K562 (cell line): ENCODE results near the gene PRPF6. TPM values are rescaled to one million over a fixed set of nuclear protein-coding genes. Genes with fewer than 3 reads are reported as not detected.

Experiments used
- ATAC-seq: fragments of 200-7000 bp; cut with Tn5 transposase; 3 replicates; pipeline ENCODE4 v1.9.1; 2020; ENCODE audit warnings: moderate library complexity
- BruUV-seq: library from RNA; stranded (reverse); fragments of 400-500 nt; replicated peaks from 2 replicates; lab custom pipeline; 2021; lab: Mats Ljungman, UMichigan
- CTCF ChIA-PET: fragments of 300-600 bp; formaldehyde crosslinking; extraction: SDS; loops from one replicate; lab custom pipeline; 2021; ENCODE audit warnings: low intra/inter-chr PET ratio; lab: Yijun Ruan, JAX
- POLR2A ChIA-PET: fragments of 300-600, 350-650 bp; sonication (Branson Sonifier 250); formaldehyde crosslinking; extraction: SDS; loops from one replicate; lab custom pipeline; 2021; ENCODE audit warnings: antibody characterized with exemption, inconsistent platforms; lab: Yijun Ruan, JAX
- DNase-seq, 4 experiments: peaks; one replicate each; pipeline versions ENCODE4 v3.0.0 to v3.0.0-alpha.2; 2011 to 2018; ENCODE audit warnings: low spot score in 3 of 4, mixed read lengths in 3 of 4; ENCODE audit errors: extremely low read depth in 1 of 4
- FAIRE-seq: peaks from 2 replicates; lab custom pipeline; 2011; peaks lifted over from hg19 to GRCh38; lab: Jason Lieb, UNC
- H2AFZ ChIP-seq: 2 replicates; pipeline ENCODE4 v1.6.0; 2011; ENCODE audit warnings: low read depth, low read length, control low read depth, inconsistent platforms
- H3K27ac ChIP-seq: fragments of 200-600 bp; 3 replicates; pipeline ENCODE4 v1.8.0; 2011; ENCODE audit warnings: low read depth, mild to moderate bottlenecking, control low read depth, inconsistent platforms, low read length, moderate library complexity, mixed read lengths; ENCODE audit errors: extremely low read depth
- H3K27me3 ChIP-seq, 2 experiments: fragments of 300-600 bp in 1 of 2; 2 replicates in 1 of 2; 3 replicates in 1 of 2; pipeline versions ENCODE4 v1.6.0 to v1.8.0; 2011; ENCODE audit warnings: inconsistent platforms in 2 of 2, low read length in 2 of 2, mild to moderate bottlenecking in 1 of 2, mixed read lengths in 1 of 2, moderate library complexity in 1 of 2; ENCODE audit not compliant: control insufficient read depth in 2 of 2, insufficient read depth in 2 of 2
- H3K36me3 ChIP-seq: fragments of 300-600 bp; 3 replicates; pipeline ENCODE4 v1.8.0; 2011; ENCODE audit warnings: mild to moderate bottlenecking, low read length, inconsistent platforms; ENCODE audit not compliant: control insufficient read depth, insufficient read depth
- H3K4me1 ChIP-seq, 2 experiments: fragments of 200-600 bp in 1 of 2; replicated peaks in 1 of 2; 2 replicates in 1 of 2; 3 replicates in 1 of 2; pipeline versions ENCODE4 v1.5.1 to v1.8.0; 2011; ENCODE audit warnings: inconsistent platforms in 2 of 2, low read length in 2 of 2, mild to moderate bottlenecking in 1 of 2, mixed read lengths in 1 of 2, moderate library complexity in 1 of 2; ENCODE audit not compliant: control insufficient read depth in 2 of 2, insufficient read depth in 2 of 2
- H3K4me2 ChIP-seq: 2 replicates; pipeline ENCODE4 v1.6.1; 2011; ENCODE audit warnings: low read length, control low read depth, inconsistent platforms, mixed read lengths; ENCODE audit not compliant: insufficient read depth
- H3K4me3 ChIP-seq: fragments of 200-600 bp; sonication (generic), shearing (Covaris generic); 2 replicates; pipeline ENCODE4 v1.5.1; 2016; ENCODE audit warnings: control low read depth, inconsistent platforms
- H3K79me2 ChIP-seq: fragments of 200-600 bp; 3 replicates; pipeline ENCODE4 v1.8.0; 2011; ENCODE audit warnings: low read length, inconsistent platforms; ENCODE audit not compliant: control insufficient read depth, insufficient read depth
- H3K9ac ChIP-seq, 2 experiments: 2 replicates each; pipeline versions ENCODE4 v1.6.0 to v1.6.1; 2011; ENCODE audit warnings: low read depth in 2 of 2, low read length in 2 of 2, control low read depth in 1 of 2, inconsistent platforms in 1 of 2, mild to moderate bottlenecking in 1 of 2, mixed read lengths in 1 of 2; ENCODE audit not compliant: insufficient read depth in 1 of 2
- H3K9me1 ChIP-seq: one replicate; pipeline ENCODE4 v1.6.0; 2011; ENCODE audit warnings: inconsistent platforms, mild to moderate bottlenecking, low read length, moderate library complexity; ENCODE audit not compliant: control insufficient read depth, insufficient read depth
- H3K9me3 ChIP-seq: replicated peaks from 2 replicates; pipeline ENCODE4 v1.5.1; 2011; ENCODE audit warnings: low read depth, low read length, inconsistent platforms; ENCODE audit not compliant: control insufficient read depth, insufficient read depth
- H4K20me1 ChIP-seq: replicated peaks from 2 replicates; pipeline ENCODE4 v1.6.1; 2011; ENCODE audit warnings: low read length, inconsistent platforms, mixed read lengths; ENCODE audit not compliant: control insufficient read depth, insufficient read depth
- EP300 ChIP-seq: IDR thresholded peaks from 2 replicates; pipeline ENCODE4 v1.6.1; 2012; ENCODE audit warnings: low read length, improper control_type of control experiment
- FOS ChIP-seq: IDR thresholded peaks from 3 replicates; pipeline ENCODE4 v1.6.1; 2011; ENCODE audit not compliant: insufficient read length; ENCODE audit errors: extremely low read depth
- FOXP1 ChIP-seq: sonication (generic); formaldehyde crosslinking; IDR thresholded peaks from 2 replicates; pipeline ENCODE4 v1.8.0; 2022; ENCODE audit warnings: mild to moderate bottlenecking, missing genetic modification reagents
- HEY1 ChIP-seq: fragments of 250-450 bp; sonication (Bioruptor Pico); IDR thresholded peaks from 2 replicates; pipeline ENCODE4 v1.5.0; 2020; ENCODE audit warnings: mild to moderate bottlenecking, moderate library complexity, borderline replicate concordance
- KLF13 ChIP-seq: fragments of 450-650 bp; IDR thresholded peaks from 2 replicates; pipeline ENCODE4 v1.6.1; 2016; ENCODE audit warnings: missing genetic modification characterization, low read depth, mild to moderate bottlenecking, missing compliant biosample characterization, moderate library complexity, borderline replicate concordance
- MGA ChIP-seq: fragments of 450-650 bp; IDR thresholded peaks from 2 replicates; pipeline ENCODE4 v1.6.1; 2016; ENCODE audit warnings: mild to moderate bottlenecking, moderate library complexity
- NR2C1 ChIP-seq, 2 experiments: fragments of 450-650 bp; IDR thresholded peaks; 2 replicates each; pipeline ENCODE4 v1.6.1; 2017; ENCODE audit warnings: mild to moderate bottlenecking in 2 of 2, antibody characterized with exemption in 1 of 2, inconsistent platforms in 1 of 2, missing compliant biosample characterization in 1 of 2, missing genetic modification characterization in 1 of 2
- PHF8 ChIP-seq: fragments of 200-600 bp; sonication (generic); IDR thresholded peaks from 2 replicates; pipeline ENCODE4 v1.6.1; 2012; ENCODE audit warnings: mixed run types, mild to moderate bottlenecking, inconsistent platforms, low read length, moderate library complexity, borderline replicate concordance
- RHOXF2B ChIP-seq: fragments of 250-450 bp; sonication (Bioruptor Pico); conservative IDR thresholded peaks from 2 replicates; pipeline ENCODE4 v1.5.1; 2021
- STAG1 ChIP-seq: sonication (generic); formaldehyde crosslinking; IDR thresholded peaks from 2 replicates; pipeline ENCODE4 v1.5.0; 2020; ENCODE audit warnings: missing genetic modification reagents, borderline replicate concordance
- ZNF699 ChIP-seq: fragments of 250-450 bp; sonication (Bioruptor Pico); IDR thresholded peaks from 2 replicates; pipeline ENCODE4 v1.8.0; 2021; ENCODE audit warnings: mild to moderate bottlenecking, moderate library complexity; ENCODE audit not compliant: insufficient replicate concordance
- WGBS: fragments of 100-300 bp; shearing (Covaris generic); methylation state at CpG from one replicate; pipeline ENCODE4 v1.1.6; 2016; ENCODE audit warnings: low coverage, mixed read lengths; ENCODE audit not compliant: insufficient coverage; ENCODE audit errors: missing lambda C conversion rate; 5-methylcytosine and 5-hydroxymethylcytosine counted together
- in situ Hi-C: fragments of 300-500 bp; cut with MboI; formaldehyde crosslinking; loops from 4 replicates; pipeline ENCODE4 v1.15.0; 2018; ENCODE audit warnings: inconsistent platforms, mixed read lengths
- intact Hi-C: fragments of 100-400 bp; cut with micrococcal nuclease; formaldehyde crosslinking; loops from 2 replicates; pipeline ENCODE4 v1.14.2; 2022
- polyA plus RNA-seq, 8 experiments: library from polyadenylated mRNA; depleted of rRNA in 4 of 8; stranded (reverse) in 5 of 8; unstranded in 3 of 8; fragments of >200 nt; fragmentation: Nextera tagmentation in 2 of 8; fragmentation: Illumina TruSeq in 1 of 8; extraction: Ambion mirVana in 2 of 8; extraction: Trizol in 1 of 8; gene quantifications; 2 replicates each; pipeline versions ENCODE4 v1.2.1 to v1.2.3, GENCODE V29; 2011 to 2014; ENCODE audit warnings: inconsistent platforms in 1 of 8, missing spikeins in 1 of 8
- total RNA-seq, 7 experiments: library from RNA; depleted of rRNA in 6 of 7; stranded (reverse); fragments of >200 nt in 6 of 7; fragmentation: Illumina TruSeq in 2 of 7; extraction: Trizol in 2 of 7; gene quantifications; 2 replicates each; pipeline versions ENCODE4 v1.2.1 to v1.2.3, GENCODE V29; 2011 to 2021; ENCODE audit warnings: low replicate concordance in 1 of 7

PRPF6 gene
- total and polyA plus RNA-seq, 9 of the 15 experiments (the other 6 are each of a cell fraction or from before 2014, with no cell fraction given), result 4.2 to 83.2 (median 59.9) TPM

DNA sequence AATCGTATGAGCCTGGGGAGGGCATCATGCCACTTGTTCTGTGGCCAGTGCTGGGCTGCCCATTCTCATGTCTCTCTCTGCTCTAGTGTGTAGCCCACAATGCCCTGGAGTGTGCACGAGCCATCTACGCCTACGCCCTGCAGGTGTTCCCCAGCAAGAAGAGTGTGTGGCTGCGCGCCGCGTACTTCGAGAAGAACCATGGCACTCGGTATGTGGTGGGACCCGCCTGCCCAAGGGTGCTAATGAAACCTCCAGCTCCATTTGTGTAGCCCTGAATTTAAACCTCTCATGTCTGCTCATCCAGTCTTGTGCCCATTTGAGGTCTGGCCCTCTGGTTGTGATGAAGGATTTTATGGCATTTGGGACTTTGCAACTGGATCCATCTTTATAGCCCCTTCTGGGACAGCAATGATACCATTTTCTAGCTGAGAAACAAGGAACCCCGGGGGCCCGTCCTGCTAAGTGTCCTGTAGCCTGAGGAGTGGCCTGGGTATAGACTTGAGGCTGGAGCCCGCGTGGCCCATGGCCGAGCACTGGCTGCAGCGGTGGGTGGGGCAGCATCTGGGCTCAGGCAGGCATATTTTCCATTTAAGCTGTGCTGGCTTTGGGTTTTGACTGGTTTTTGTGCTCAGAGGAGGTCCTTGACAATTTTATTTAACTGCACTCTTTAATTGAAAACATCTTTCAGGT lies 41.9 kb downstream of the PRPF6 start:
- in situ Hi-C loops, result no loop called here
- FAIRE-seq, result no peak
- Histone ChIP-seq H3K27me3 (no peaks in the 10 kb centered on the region), H3K9me3 (no peaks in the 10 kb centered on the region), H3K4me3 (no peak overlapping the region), H3K9me1 (no peaks in the 10 kb centered on the region), H3K4me2 (no peak overlapping the region), H3K4me1 (peaks cover 0 to 7% of the 10 kb centered on the region in 2 experiments; a peak in 1 of 5 replicates), H3K79me2 (no peaks in the 10 kb centered on the region), H3K27ac (no peak overlapping the region), H2AFZ (no peak overlapping the region), H4K20me1 (peaks cover 3% of the 10 kb centered on the region; the same call in 1 of the 2 replicates), H3K9ac (no peak overlapping the region), H3K36me3 (peaks cover 89% of the 10 kb centered on the region; the same call in 2 of the 3 replicates)
- intact Hi-C loops, result no loop called here
- WGBS, result 92% methylated on average over 17 of the region's 17 CpGs
- POLR2A ChIA-PET, result no interaction called here
- no peak for DNase-seq
- ATAC-seq, result no peak
- CTCF ChIA-PET, result no interaction called here
- BruUV-seq, result no TSS peak
- no peak for TF ChIP-seq FOXP1 (CRISPR knock-in tag)
- TF ChIP-seq NR2C1 (IDR thresholded peaks at IDR 0.05), result no peak
- TF ChIP-seq NR2C1 (tag; IDR thresholded peaks at IDR 0.05), result no peak
- no peak for TF ChIP-seq STAG1 (CRISPR knock-in tag)
- no peak for TF ChIP-seq RHOXF2B (CRISPR knock-in tag)
- no peak for TF ChIP-seq MGA
- no peak for TF ChIP-seq ZNF699
- no peak for TF ChIP-seq FOS
- no peak for TF ChIP-seq PHF8
- TF ChIP-seq KLF13 (tag), result no peak
- no peak for TF ChIP-seq HEY1 (CRISPR knock-in tag)
- no peak for TF ChIP-seq EP300
